HG02763 (cell line): Measurements from ENCODE around the gene PLEKHA7.
"Not testable (repeated sequence)": the region's sequence is repeated elsewhere in the genome, so short reads cannot be mapped to it uniquely, and the experiment has no call there.

ENCODE experiments used
- ATAC-seq: cut with Tn5 transposase; IDR thresholded peaks from one replicate; pipeline ENCODE4 v1.9.1; 2021; ENCODE audit warnings: mild to moderate bottlenecking, moderate library complexity; ENCODE audit not compliant: unreplicated experiment

PLEKHA7 gene

GRCh38 chr11:17012179-17012578 lies 2.0 kb downstream of the PLEKHA7 start:
- ATAC-seq = no peak

GRCh38 chr11:17010851-17011420 lies 3.3 kb downstream of the PLEKHA7 start:
- ATAC-seq = no peak

- ATAC-seq = no peak
Measured at GRCh38 chr11:17008099-17008498, 6.1 kb downstream of the PLEKHA7 start.

- no peak for ATAC-seq
Measured at GRCh38 chr11:17005646-17006045, 8.6 kb downstream of the PLEKHA7 start.

- no peak for ATAC-seq
Measured at GRCh38 chr11:17004486-17005148, 9.6 kb downstream of the PLEKHA7 start.

GRCh38 chr11:17003426-17003825 lies 10.8 kb downstream of the PLEKHA7 start:
- ATAC-seq = no peak

- no peak for ATAC-seq
Measured at GRCh38 chr11:17002543-17002942, 11.7 kb downstream of the PLEKHA7 start.

- no peak for ATAC-seq
Measured at GRCh38 chr11:17001806-17002205, 12.4 kb downstream of the PLEKHA7 start.

- ATAC-seq = no peak
Measured at GRCh38 chr11:17000987-17001386, 13.2 kb downstream of the PLEKHA7 start.

GRCh38 chr11:17000253-17000652 lies 14.0 kb downstream of the PLEKHA7 start:
- not testable (repeated sequence) for ATAC-seq

GRCh38 chr11:16999116-16999515 lies 15.1 kb downstream of the PLEKHA7 start:
- ATAC-seq = no peak

GRCh38 chr11:16997624-16998023 lies 16.6 kb downstream of the PLEKHA7 start:
- no peak for ATAC-seq

- ATAC-seq = no peak
Measured at GRCh38 chr11:16993495-16993894, 20.7 kb downstream of the PLEKHA7 start.

- ATAC-seq = no peak
Measured at GRCh38 chr11:16992846-16993245, 21.4 kb downstream of the PLEKHA7 start.

GRCh38 chr11:16989554-16989953 lies 24.7 kb downstream of the PLEKHA7 start:
- no peak for ATAC-seq

GRCh38 chr11:16987205-16987568 lies 27.0 kb downstream of the PLEKHA7 start:
- no peak for ATAC-seq

GRCh38 chr11:16986434-16987204 lies 27.6 kb downstream of the PLEKHA7 start:
- ATAC-seq = peak; percentile 94

GRCh38 chr11:16985297-16985696 lies 28.9 kb downstream of the PLEKHA7 start:
- no peak for ATAC-seq

- ATAC-seq = no peak
Measured at GRCh38 chr11:16984229-16984628, 30.0 kb downstream of the PLEKHA7 start.

GRCh38 chr11:16982809-16983208 lies 31.4 kb downstream of the PLEKHA7 start:
- no peak for ATAC-seq

GRCh38 chr11:16982256-16982671 lies 31.9 kb downstream of the PLEKHA7 start:
- no peak for ATAC-seq

- ATAC-seq = no peak
Measured at GRCh38 chr11:16981651-16982194, 32.5 kb downstream of the PLEKHA7 start.
